MM.1S (cell line): ENCODE data around the gene UCHL5.

Source experiments
- DNase-seq: peaks from one replicate; pipeline ENCODE4 v3.0.0-alpha.2; 2015
- H2AFZ ChIP-seq: fragments of 300-600 bp; sonication (generic); 2 replicates; pipeline ENCODE4 v1.6.0; 2016; ENCODE audit warnings: antibody characterized with exemption, low read length
- H3F3A ChIP-seq: fragments of 300-600 bp; sonication (generic); 2 replicates; pipeline ENCODE4 v1.6.1; 2016; ENCODE audit warnings: mild to moderate bottlenecking, antibody characterized with exemption, low read length, moderate library complexity, mixed read lengths; ENCODE audit not compliant: insufficient read depth
- H3K27ac ChIP-seq: fragments of 300-600 bp; sonication (generic); 2 replicates; pipeline ENCODE4 v1.5.1; 2016; ENCODE audit warnings: mild to moderate bottlenecking, low read length
- H3K27me3 ChIP-seq: fragments of 300-600 bp; sonication (generic); replicated peaks from 2 replicates; pipeline ENCODE4 v1.6.0; 2016; ENCODE audit warnings: low read length; ENCODE audit not compliant: insufficient read depth
- H3K36me3 ChIP-seq: fragments of 300-600 bp; sonication (generic); replicated peaks from 2 replicates; pipeline ENCODE4 v1.6.1; 2016; ENCODE audit warnings: mild to moderate bottlenecking, low read length, mixed read lengths; ENCODE audit not compliant: insufficient read depth
- H3K4me1 ChIP-seq: fragments of 300-600 bp; sonication (generic); 2 replicates; pipeline ENCODE4 v1.6.1; 2016; ENCODE audit warnings: low read length, mixed read lengths
- H3K4me2 ChIP-seq: fragments of 300-600 bp; sonication (generic); 2 replicates; pipeline ENCODE4 v1.6.0; 2016; ENCODE audit warnings: low read depth, low read length
- H3K4me3 ChIP-seq: fragments of 300-600 bp; sonication (generic); 2 replicates; pipeline ENCODE4 v1.5.1; 2016; ENCODE audit warnings: low read length, mixed read lengths
- H3K79me2 ChIP-seq: fragments of 300-600 bp; sonication (generic); 2 replicates; pipeline ENCODE4 v1.6.1; 2016; ENCODE audit warnings: mixed run types, low read length, mixed read lengths
- H3K9ac ChIP-seq: fragments of 300-600 bp; sonication (generic); 2 replicates; pipeline ENCODE4 v1.6.1; 2016; ENCODE audit warnings: low read length, mixed read lengths
- H3K9me2 ChIP-seq: fragments of 300-600 bp; sonication (generic); replicated peaks from 2 replicates; pipeline ENCODE4 v1.6.1; 2016; ENCODE audit warnings: mild to moderate bottlenecking, low read length, mixed read lengths; ENCODE audit not compliant: insufficient read depth
- H3K9me3 ChIP-seq: fragments of 300-600 bp; sonication (generic); replicated peaks from 2 replicates; pipeline ENCODE4 v1.6.1; 2016; ENCODE audit warnings: mild to moderate bottlenecking, low read length, mixed read lengths; ENCODE audit not compliant: insufficient read depth
- H4K20me1 ChIP-seq: fragments of 300-600 bp; sonication (generic); 2 replicates; pipeline ENCODE4 v1.6.1; 2016; ENCODE audit warnings: mild to moderate bottlenecking, low read length, moderate library complexity, mixed read lengths; ENCODE audit not compliant: insufficient read depth
- CTCF ChIP-seq: fragments of 300-600 bp; sonication (generic); IDR thresholded peaks from 2 replicates; pipeline ENCODE4 v1.5.1; 2016; ENCODE audit warnings: antibody characterized with exemption, low read length, mixed read lengths
- EZH2 ChIP-seq: fragments of 300-600 bp; sonication (generic); optimal IDR thresholded peaks from 2 replicates; pipeline ENCODE3; 2017; ENCODE audit warnings: low read depth, mild to moderate bottlenecking, antibody characterized with exemption, low read length, mixed read lengths
- EZH2phosphoT487 ChIP-seq: fragments of 300-600 bp; sonication (generic); IDR thresholded peaks from 2 replicates; pipeline ENCODE4 v1.6.1; 2018; ENCODE audit warnings: antibody characterized with exemption, low read length

The UCHL5 gene

GRCh38 chr1:192986110-192986747, 72.9 kb downstream of the UCHL5 start:
- no peak for TF ChIP-seq EZH2phosphoT487
- TF ChIP-seq EZH2 = no peak
- no peak for TF ChIP-seq CTCF
- Histone ChIP-seq H3K4me2 (no peak overlapping the region), H3K27me3 (no peaks in the 10 kb centered on the region), H3K79me2 (no peaks in the 10 kb centered on the region), H3F3A (no peaks in the 10 kb centered on the region), H3K27ac (no peak overlapping the region), H2AFZ (no peak overlapping the region), H3K4me3 (no peak overlapping the region), H3K36me3 (no peaks in the 10 kb centered on the region), H3K9ac (no peak overlapping the region), H3K9me3 (no peaks in the 10 kb centered on the region), H3K9me2 (no peaks in the 10 kb centered on the region), H4K20me1 (no peaks in the 10 kb centered on the region), H3K4me1 (no peaks in the 10 kb centered on the region)
- DNase-seq = no peak

- no peak for TF ChIP-seq CTCF
- TF ChIP-seq EZH2 = no peak
- no peak for TF ChIP-seq EZH2phosphoT487
- no peaks in the 10 kb centered on the region for H4K20me1 ChIP-seq
- no peak for DNase-seq
- H3K27ac ChIP-seq = no peak overlapping the region
- no peaks in the 10 kb centered on the region for H3K36me3 ChIP-seq
- no peaks in the 10 kb centered on the region for H3K4me1 ChIP-seq
- no peak overlapping the region for H3K4me3 ChIP-seq
- no peak overlapping the region for H3K9ac ChIP-seq
- no peaks in the 10 kb centered on the region for H3K9me3 ChIP-seq
- H2AFZ ChIP-seq = no peak overlapping the region
- H3K4me2 ChIP-seq = no peak overlapping the region
- H3K79me2 ChIP-seq = no peaks in the 10 kb centered on the region
- H3K9me2 ChIP-seq = no peaks in the 10 kb centered on the region
- H3F3A ChIP-seq = no peaks in the 10 kb centered on the region
- no peaks in the 10 kb centered on the region for H3K27me3 ChIP-seq
Observed at GRCh38 chr1:192984080-192984479, 75.1 kb downstream of the UCHL5 start.

GRCh38 chr1:192983349-192983980, 75.7 kb downstream of the UCHL5 start:
- DNase-seq = no peak
- H3K4me1 ChIP-seq = no peaks in the 10 kb centered on the region
- no peak for TF ChIP-seq CTCF
- no peak for TF ChIP-seq EZH2phosphoT487
- no peak for TF ChIP-seq EZH2
- no peaks in the 10 kb centered on the region for H3K79me2 ChIP-seq
- no peak overlapping the region for H3K9ac ChIP-seq
- H2AFZ ChIP-seq = no peak overlapping the region
- H3K27ac ChIP-seq = no peak overlapping the region
- no peak overlapping the region for H3K4me2 ChIP-seq
- H3K27me3 ChIP-seq = no peaks in the 10 kb centered on the region
- H3K9me3 ChIP-seq = no peaks in the 10 kb centered on the region
- H4K20me1 ChIP-seq = no peaks in the 10 kb centered on the region
- H3K4me3 ChIP-seq = no peak overlapping the region
- no peaks in the 10 kb centered on the region for H3K36me3 ChIP-seq
- H3F3A ChIP-seq = no peaks in the 10 kb centered on the region
- H3K9me2 ChIP-seq = no peaks in the 10 kb centered on the region
